Measurements from ENCODE around the gene KIF5B.
"Not testable (repeated sequence)": the region's sequence is repeated elsewhere in the genome, so short reads cannot be mapped to it uniquely, and the experiment has no call there.

KIF5B gene

DNA sequence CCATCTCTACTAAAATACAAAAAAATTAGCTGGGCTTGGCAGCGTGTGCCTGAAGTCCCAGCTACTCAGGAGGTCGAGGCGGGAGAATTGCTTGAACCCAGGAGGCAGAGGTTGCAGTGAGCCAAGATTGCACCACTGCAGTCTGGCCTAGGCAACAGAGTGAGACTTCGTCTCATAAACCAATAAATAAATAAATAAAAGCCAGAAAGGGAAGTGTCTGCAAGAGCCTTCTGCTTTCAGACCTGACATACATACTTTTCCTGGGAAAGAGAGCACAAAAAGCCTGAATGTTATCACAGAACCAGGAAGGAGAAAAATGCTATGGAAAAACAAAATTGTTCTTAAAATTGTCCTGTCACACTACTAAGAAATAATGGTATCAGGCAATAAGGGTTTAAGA lies 4.1 kb upstream of the KIF5B start:
- DNase-seq, result no peak

DNA sequence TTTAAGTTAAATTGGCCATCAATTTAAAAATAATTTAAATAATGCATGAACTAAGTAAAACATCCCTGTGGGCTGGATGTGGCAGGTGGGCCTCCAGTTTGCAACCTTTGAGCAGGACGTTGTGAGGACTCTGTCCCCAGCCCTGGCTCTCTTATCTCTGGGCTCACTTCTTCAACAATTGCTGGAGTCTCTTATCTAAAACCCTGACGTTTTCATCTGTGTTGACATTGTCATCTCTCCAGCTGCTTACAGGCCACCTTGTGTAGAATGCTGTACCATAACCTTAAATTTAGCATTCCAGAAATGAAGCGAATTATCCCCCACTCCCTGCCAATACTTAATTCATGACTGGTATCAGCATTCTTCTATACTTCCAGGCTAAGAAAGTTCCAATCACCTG lies 3.2 kb upstream of the KIF5B start:
- no peak for DNase-seq

DNA sequence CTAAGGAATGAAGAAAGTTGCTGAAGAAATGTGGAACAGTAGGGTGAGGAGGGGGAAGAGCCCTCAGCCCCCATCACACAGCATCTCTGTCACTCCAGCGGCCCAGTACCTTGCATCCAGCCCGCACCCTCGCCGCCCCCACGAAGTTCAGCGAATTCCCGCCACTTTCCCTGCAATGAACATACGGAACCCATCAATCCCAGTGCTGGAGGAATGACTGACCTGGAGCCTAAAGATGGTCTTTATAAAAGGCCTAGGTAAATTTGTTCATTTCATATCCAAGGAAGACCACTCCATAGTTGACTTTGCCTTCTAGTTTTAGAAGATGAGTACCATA lies 779 bp upstream of the KIF5B start:
- DNase-seq, result no peak

DNA sequence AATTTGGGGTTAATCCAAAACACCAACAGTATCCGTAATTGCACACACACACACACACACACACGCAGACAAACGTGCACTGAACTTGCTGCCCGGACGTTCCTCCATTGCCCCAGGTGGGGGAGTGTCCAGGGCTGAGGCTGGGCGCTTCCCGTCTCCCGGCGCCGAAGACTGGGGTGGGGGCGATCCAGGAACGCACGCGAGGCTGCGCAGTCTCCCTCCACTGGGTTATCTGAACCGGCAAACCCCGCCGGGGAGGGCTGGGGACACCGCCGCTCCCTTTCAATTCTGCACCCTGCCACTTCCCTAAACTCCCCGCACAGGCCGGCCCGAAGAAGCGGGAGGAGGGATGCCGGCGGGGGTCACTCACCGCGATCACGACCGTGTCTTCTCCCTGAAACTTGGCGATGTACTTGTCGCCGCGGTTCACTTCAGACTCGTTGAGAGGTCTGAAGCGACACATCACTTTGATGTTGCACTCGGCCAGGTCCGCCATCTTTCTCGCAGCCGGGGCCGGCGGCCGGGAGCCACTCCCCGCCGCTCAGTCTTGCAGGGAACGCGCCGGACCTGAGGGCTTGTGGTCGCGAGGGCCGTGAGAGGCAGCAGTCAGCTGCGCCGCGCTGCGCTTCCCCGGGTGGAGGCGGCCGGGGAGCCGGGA lies 618 bp downstream of the KIF5B start:
- DNase-seq, result peak in 51 of 56 donors; percentile 6 to 86 (median 73)

DNA sequence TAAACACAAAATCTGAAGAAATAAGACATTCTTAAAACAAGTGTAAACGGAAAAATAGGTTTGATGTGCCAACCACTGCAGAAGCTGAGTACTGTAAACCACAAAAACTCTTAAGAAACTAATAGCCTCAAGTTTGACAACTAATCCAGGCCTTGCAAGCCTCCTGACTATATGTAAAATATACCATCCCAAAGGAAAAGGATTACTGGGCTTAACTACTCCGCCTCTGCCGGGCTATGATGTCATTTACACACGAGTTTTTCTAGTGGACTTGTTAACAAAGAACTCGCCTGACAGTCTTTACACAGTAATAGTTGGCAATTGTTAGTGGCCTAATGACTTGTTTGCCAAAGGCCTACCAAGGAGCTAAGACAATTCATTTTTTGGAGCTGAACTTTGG lies 2.1 kb downstream of the KIF5B start:
- peak in 20 of 56 donors; percentile 1 to 65 (median 8) for DNase-seq

DNA sequence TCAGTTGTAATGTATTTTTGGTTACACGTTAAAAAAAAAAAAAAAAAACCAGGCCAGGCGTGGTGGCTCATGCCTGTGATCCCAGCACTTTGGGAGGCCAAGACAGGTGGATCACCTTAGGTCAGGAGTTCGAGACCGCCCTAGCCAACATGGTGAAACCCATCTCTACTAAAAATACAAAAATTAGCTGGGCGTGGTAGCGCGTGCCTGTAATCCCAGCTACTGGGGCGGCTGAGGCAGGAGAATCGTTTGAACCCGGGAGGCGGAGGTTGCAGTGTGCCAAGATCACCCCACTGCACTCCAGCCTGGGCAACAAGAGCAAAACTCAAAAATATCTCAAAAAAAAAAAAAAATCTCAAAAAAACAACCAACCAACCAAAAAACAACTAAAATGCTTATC lies 2.8 kb downstream of the KIF5B start:
- not testable (repeated sequence) for DNase-seq

DNA sequence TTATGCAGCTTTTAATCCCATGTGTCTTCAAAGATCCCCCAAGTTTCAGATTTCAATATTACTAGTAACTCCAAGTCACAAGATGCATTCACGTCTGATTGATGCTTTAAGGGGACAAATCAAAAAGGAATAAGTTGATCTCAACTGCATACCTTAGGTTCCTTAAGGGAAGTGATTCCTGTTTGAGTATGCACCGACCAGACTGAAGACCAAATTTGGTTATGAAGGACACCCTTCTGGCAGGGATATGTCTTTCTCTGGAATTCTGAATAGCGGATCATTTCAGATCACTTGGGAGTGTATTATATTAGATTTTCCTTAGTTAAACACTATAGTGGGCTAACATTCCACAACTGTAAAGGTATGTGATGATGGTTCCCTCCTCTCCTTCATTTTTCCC lies 4.3 kb downstream of the KIF5B start:
- DNase-seq, result no peak

DNA sequence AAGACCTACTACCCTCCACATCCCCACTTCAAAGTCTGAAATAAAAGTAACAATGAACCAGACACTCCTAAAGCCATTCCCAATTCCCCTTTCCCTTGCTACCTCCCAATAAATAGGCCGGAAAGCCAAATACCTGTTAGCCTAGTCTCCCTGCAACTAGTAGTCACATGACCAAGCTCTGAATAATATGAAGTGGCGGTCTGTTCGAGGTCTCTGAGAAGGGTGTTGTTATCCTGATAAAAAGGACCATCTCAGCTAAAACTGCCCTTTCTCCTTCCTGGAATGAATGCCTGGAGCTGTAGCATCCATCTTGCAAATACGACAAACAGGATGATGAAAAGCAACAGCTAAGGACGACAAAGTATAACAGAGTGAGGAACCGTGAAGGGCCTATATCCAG lies 6.0 kb downstream of the KIF5B start:
- no peak for DNase-seq

DNA sequence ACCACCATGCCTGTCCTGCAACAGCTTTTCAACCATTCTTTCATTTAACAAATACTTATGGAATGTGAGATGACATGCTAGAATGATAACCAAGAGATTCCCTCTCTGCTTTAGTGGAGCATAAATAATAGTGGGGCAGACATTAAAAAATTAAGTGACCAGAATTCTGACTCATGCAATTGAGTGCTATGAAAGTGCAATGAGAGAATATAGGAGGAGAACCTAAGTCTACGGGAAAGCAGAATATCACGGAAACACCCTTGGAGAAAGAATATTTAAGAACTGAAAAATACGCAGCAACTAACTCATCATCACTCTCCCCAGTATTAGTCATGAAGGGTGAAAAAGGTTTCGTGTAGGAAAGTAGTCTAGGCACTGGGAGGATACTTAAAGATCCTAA lies 7.1 kb downstream of the KIF5B start:
- DNase-seq, result no peak

DNA sequence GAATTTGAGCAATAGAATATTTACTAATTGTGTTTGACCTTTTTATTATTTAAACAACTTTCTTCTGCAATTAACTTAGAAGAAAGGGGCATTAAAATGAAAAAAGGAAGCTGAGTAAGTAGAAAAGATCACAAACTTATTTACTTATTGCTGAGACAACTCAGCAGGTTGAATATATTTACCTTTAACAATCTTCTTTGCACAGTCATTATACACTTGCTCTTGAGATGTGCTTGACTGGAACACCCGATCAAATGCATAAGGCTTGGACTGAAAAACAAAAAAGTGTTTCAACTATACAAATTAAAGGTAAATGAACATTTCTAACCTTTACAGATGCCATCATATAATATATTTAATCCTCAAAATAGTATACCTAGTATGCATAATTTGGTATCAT lies 7.9 kb downstream of the KIF5B start:
- DNase-seq, result no peak

DNA sequence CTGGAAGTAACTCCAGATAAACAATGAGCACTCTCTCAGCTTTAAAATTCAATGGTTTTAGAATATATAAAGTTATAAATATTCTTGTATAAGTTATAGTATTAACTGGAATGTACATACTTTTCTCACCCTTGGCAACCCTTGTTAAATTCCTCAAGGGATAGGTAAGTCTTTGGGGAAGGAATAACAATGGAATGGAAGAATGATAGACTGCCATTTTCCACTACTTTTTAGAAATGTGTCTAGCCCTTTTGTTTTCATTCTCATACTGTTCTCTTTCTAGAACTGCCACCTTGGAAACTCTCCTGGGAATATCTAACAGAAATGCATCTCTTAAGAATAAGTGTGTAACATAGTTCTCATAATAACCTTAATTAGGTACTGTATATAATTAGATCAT lies 8.3 kb downstream of the KIF5B start:
- no peak for DNase-seq

DNA sequence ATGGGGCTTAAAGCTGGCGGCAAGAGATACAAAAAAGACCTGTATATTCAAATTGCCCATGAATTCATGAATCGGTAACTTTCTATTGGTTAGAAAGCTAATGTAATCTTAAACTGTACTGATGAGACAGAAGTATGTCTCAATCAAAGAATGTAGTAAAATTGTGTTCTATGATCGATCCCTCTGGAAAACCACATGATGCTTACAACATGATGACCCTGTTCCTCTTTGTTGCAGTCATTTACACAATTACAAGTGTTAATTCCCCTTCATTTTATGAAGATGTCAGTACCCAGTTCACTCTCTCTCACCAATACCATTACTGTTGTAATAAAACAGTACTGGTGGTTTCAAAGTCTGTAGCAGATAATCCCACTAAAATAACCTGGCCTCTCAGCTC lies 10.1 kb downstream of the KIF5B start:
- no peak for DNase-seq

DNA sequence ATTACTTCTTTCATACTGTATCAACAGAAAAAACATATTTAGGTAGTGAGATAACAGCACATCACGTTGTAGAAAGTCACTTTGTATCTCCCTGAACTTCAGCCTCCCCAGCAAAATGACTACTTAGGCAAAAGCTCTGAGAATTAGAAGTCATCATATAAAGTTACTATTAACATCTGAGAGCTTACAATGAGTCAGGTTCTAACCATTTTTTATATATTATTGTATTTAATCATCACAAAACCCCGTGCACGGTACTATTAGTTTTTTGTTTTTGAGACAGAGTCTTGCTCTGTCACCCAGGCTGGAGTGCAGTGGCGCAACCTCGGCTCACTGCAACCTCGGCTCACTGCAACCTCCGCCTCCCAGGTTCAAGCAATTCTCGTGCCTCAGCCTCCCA lies 13.5 kb downstream of the KIF5B start:
- not testable (repeated sequence) for DNase-seq

DNA sequence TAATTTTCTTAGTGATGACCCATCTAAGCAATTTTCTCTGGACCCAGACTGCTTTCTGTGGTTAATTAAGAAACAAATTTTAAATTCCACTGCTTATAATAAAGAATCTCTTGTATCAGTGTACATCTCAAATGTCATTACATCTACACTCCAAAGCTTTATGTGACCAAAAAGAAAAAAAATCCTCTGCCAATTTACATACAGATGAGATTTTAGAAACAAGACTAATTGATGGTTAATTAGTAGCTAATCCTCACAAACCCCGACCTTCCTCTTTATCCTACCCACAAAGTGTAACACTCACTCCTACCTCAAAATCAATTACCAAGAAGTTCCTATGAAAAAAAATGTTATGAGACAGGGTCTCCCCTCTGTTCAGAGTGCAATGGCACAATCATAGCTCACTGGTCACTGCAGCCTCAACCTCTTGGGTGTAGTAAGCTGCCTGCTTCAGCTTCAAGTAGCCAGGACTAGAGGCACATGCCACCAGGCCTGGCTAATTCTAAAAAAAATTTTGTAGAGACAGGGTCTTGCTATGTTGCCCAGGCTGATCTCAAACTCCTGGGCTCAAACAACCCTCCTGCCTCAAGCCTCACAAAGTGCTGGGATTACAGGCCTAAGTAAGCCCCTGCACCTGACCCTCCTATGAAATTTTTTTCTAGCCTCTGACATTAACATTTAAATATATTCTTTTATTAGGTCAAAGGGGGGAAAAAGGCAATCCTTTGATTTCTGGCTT lies 14.8 kb downstream of the KIF5B start:
- DNase-seq, result no peak

DNA sequence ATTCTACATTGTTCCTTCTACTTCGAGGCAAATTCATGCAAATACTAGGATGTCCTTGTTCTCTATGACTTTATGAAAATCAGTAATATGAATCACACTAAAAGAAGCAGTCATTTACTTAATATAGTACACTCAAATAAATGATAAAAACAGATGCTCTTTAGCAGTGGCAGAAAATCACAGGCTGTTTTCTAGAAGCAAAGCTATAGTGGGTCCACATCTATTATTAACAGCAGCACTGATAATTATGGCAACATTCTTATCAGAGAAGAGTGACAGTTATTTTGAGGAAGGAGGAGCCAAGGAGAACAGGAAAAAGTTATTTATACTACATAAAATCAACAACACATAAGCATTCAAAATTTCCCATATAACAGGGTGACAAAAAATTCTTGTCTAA lies 16.5 kb downstream of the KIF5B start:
- DNase-seq, result no peak

DNA sequence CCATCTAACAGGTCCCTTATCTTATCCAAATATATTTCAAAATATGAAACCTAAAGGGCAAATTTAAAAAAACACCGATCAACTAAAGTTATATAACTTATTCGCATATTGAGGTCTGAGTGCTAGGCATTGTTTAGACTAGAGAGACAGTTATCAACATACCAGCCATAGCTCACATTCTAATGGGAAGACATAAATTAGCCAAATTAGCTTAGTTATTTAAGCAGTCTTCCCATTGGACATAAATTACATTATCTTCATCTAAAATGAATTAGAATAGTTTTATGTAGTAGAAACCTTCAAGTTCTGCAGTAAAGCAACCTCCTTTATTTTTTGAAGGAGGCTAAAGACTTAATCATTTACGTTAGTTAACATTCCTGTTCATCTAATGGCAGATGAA lies 17.4 kb downstream of the KIF5B start:
- DNase-seq, result no peak

DNA sequence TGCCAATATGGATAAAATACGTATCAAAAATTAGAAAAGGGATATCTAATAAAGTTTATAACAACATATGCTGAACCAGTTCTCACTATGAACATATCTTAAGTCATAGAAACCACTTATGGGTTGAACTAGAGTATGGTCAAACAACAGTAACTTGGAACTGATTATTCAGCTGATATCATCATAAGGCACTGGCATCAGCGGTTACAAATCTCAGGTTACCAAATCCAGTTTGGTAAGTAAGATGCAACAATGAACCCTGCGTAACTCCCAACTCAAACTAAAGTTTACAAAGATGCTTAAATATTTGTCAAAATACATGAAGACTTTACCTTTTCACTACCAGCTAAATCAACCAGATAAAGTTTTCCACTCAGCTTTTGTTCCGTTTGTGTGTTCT lies 19.3 kb downstream of the KIF5B start:
- DNase-seq, result no peak

DNA sequence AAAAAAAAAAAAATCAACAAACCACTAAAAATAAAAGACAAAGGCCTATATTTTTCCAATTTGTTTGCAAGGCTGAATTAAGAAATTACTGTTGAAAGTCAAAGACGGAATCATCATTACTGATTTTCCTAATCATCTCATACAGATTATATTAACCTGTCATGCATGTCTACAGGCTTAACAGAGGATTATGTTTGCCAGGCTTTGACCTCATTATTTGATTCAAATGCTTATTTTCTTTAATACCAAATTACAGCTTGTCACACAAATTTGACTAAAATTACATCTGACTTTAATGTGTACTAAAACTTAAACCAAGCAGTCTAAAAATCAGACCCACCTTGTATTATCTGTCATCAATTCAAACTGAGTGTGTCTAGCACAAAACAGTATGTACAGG lies 21.2 kb downstream of the KIF5B start:
- no peak for DNase-seq

DNA sequence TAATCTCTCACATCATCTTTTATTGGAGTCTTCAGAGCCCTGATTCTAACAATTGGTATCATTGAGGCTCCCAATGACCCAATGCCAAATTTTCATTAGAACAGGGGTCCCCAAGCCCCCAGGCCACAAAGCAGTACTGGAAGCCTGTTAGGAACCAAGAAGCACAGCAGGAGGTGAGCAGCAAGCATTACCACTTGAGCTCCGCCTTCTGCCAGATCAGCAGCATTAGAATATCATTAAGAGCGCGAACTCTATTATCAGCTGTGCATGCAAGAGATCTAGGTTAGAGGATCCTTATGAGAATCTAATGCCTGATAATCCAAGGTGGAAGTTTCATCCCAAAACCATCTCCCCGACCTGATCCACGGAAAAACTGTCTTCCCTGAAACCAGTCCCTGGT lies 23.1 kb downstream of the KIF5B start:
- no peak for DNase-seq

DNA sequence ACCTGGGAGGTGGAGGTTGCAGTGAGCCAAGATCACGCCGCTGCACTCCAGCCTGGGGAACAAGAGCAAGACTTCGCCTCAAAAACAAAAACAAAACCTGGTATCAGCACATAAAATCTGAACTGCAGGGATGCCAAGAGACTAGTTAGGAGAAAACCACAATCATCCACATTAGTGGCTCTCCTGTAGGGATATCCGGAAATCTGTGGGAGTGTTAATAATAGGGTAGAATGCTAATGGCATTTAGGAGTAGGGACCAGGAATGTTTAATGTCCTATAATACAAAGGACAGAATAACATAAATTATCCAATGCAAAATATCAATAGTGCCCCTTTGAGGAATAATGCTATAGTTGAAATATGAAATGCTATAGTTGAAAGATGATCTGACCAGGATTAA lies 24.3 kb downstream of the KIF5B start:
- DNase-seq, result no peak

DNA sequence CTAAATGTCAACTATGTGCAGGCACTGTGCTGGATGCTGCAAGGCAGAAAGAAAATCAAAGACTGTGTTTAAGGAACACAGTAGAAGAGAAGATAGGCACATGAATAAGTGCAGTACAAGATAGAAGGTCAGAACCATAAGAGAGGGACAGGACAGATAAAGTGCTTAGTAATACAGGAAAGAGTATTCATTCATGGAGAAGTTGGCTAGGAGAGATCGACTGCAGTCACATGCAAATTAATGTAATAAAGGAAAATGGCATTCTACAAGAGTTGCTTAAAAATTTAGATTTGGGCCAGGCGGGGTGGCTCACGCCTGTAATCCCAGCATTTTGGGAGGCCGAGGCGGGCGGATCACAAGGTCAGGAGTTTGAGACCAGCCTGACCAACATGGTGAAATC lies 24.8 kb downstream of the KIF5B start:
- DNase-seq, result no peak

DNA sequence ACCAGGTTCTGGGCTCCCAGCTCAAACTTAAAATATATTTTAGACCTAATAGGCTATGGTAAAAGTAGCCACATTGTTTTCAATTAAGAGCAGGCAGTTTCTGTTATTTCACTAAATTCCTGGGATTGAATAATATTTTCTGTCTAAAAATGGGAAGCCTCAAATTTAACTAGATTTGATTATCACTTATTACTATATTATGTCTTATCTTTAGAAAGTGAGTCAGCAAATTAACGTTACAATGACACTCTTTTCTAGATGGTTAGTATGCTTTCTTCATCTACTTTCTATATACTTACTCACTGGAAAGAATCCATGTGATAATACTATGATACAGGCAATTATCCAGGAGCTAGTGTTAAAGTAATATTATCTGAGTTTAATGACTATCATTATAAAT lies 27.5 kb downstream of the KIF5B start:
- DNase-seq, result no peak

DNA sequence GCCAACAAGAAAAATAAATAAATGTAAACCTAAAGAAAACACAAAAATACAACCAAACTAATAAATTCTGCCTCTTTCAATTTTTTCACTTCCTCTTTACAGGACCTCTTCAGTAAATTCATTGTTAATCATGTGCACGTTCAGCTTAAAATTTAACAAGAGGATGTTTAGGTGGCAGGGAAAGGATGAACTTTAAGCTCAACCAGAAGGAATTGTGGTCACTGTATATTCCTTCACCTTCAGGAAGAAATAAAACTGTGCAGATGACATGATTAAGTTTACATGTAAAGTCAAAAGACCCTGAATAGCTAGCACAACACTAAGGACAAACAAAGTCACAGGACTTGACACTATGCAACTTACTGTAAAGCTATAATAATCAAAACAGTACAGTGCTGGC lies 33.0 kb downstream of the KIF5B start:
- no peak for DNase-seq

DNA sequence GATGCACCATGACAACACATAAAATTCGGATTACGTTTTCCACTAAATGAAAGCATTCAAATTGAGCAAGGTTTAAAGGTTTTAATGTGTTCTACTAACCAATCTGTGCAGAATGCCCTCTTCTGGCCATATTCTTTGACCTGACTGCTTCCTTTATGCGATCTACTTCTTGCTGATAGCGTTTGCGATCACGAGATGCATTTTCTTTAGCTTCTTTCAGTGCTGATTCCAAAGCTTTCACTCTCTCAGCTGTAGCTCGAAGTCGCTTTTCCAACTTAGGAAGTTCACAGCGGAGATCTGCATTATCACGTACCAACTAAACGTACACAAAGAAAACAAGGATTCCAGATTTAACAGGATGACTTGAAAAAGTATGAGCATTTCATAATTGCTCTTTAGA lies 39.2 kb downstream of the KIF5B start:
- DNase-seq, result no peak
